ENCODE results near the gene CAPN12.
A peak's percentile ranks its signal among the peaks of the same experiment; 100 is the strongest.
"Not testable (repeated sequence)": the region's sequence is repeated elsewhere in the genome, so short reads cannot be mapped to it uniquely, and the experiment has no call there.

Gene CAPN12

DNA sequence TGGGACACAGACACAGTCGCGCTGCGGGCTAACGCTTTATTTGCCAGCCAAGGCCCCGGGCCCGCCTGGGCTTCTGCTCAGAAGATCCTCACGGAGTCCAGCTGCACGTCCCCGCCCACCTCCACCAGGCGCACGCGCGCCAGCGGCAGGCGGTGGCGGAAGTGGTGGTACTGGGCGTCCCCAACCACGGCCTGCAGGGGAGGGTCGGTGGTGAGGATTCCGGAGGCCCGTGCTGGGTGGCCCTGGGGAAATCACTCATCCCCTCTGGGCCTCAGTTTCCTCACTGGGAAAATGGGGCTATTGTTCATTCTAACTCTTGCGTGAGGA lies 26.6 kb upstream of the CAPN12 start:
- DNase-seq (ENCODE audit: low read depth): not testable (repeated sequence)

DNA sequence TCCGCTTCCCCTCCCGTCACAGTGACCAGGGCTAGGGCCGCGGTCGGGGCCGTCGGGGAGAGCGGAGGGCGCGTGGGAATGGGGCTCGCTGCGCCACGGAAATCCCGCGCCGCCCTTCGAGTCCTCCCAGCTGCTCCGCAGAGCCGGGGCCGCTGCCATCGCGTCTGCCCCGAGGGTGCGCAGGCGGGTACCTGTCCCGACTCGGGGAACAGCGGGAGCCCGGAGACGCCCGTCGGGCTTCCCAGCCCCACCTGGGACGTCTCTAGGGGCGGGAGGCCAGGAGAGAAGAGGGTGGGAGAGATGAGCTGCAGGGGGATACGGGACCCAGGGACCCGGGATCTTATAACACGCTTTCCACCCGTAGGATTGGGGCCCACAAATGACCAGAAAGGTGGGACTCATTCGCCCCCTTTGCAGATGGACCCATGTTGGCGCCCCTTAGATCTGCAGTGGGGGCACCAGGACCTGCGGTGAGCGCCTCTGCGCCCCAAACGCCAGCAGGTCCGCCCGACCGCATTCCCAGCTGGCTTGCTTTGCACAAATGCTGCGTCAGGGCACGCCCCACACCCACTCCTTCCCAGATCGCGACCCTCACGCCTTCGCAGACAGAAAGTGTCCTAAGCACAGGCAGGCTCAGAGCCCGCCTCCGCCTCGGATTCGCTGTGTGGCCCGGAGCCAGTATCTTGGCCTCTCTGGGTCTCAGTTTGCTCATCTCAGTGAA lies 26.1 kb upstream of the CAPN12 start:
- DNase-seq (ENCODE audit: low read depth): not testable (repeated sequence)

DNA sequence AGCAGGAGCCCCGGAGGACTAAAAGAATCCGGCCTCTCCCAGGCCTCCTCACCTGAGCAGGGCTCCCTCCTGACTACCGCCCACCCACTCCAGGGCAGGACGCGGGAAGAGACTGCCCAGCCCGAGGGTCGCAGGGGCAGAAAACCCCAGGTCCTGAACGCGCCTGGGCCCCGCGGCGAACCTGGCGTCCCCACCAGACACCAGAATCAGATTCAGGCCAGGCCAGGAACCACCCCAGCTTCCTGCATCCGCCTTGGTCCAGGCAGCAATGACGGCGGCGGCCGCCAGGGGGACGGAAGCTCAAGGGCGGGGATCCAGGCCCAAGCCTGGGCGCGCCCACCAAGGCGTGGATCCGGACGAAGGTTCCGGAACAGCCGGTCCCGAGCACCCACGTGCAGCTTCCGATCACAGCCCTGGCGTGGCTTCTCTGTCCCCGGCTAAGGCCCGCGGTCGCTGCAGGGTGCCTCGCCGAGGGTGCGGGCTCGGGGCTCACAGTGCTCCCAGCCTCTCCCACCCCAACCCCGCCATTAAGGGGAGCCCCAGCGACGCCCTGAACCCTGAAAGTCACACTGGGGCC lies 25.4 kb upstream of the CAPN12 start:
- peak; percentile 75 for DNase-seq (ENCODE audit: low read depth)

DNA sequence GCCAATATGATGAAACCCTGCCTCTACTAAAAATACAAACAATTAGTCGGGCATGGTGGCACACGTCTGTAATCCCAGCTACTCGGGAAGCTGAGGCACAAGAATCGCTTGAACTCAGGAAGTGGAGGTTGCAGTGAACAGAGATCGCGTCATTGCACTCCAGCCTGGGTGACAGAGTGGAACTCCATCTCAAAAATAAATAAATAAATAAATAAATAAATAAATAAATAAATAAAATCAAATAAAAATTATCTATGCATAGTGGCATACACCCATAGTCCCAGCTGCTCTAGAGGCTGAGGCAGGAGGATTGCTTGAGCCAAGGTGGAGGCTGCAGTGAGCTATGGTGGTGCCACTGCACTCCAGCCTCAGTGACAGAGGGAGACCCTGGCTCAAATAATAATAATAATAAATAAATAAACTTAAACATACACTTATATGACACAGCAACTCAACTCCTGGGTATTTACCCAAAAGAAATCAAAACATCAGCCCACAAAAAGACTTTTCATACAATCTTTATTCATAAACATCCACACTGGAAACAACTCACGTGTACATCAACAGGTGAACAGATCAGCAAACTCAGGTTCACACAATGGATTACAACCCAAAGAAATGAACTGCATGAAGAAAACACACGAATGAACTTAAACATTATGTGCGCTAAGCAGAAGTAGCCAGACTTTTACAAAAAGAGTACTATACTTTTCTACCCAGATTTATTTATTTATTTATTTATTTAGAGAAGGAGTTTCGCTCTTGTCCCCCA lies 22.2 kb upstream of the CAPN12 start:
- no peak for DNase-seq (ENCODE audit: low read depth)

DNA sequence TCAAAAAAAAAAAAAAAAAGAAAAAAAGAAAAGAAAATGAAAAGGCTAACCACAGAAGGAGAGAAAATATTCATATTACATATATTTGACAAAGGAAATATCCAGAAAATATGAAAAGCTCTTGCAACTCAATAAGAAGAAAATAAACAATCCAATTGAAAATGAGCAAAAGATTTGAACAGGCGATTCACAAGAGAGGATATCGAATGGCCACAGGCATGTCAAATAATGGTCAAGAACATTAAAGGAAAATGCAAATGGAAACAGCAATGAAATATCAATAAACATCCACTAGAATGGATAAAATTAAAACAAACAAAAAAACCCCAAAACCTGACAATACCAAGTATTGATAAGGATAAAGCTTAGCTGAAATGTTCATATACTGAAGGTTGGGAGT lies 20.9 kb upstream of the CAPN12 start:
- no peak for DNase-seq (ENCODE audit: low read depth)

DNA sequence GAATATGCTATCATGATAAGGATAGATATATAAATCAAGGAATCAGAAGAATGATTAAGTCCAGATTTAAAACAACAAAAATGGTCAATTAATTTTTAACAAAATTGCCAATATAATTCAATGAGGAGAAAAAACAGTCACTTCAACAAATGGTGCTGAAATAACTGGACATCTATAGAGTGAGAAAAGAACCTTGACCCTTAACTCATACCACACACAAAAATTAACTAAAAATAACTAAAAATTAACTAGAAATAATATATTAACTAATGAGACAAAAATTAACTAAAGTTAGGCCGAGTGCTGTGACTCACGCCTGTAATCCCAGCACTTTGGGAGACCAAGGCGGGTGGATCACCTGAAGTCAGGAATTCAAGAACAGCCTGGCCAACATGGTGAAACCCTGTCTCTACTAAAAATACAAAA lies 19.5 kb upstream of the CAPN12 start:
- DNase-seq (ENCODE audit: low read depth): no peak

DNA sequence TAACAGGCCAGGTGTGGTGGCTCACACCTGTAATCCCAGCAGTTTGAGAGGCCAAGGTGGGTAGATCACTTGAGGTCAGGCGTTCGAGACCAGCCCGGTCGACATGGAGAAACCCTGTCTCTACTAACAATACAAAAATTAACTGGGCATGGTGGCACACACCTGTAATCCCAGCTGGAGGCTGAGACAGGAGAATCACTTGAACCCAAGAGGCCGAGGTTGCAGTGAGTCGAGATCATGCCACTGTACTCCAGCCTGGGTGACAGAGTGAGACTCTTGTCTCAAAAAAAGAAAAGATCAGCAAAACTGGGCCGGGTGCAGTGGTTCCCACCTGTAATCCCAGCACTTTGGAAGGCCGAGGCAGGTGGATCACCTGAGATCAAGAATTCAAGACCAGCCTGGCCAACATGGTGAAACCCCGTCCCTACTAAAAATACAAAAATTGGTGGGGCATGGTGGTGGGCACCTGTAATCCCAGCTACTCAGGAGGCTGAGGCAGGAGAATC lies 17.7 kb upstream of the CAPN12 start:
- not testable (repeated sequence) for DNase-seq (ENCODE audit: low read depth)

DNA sequence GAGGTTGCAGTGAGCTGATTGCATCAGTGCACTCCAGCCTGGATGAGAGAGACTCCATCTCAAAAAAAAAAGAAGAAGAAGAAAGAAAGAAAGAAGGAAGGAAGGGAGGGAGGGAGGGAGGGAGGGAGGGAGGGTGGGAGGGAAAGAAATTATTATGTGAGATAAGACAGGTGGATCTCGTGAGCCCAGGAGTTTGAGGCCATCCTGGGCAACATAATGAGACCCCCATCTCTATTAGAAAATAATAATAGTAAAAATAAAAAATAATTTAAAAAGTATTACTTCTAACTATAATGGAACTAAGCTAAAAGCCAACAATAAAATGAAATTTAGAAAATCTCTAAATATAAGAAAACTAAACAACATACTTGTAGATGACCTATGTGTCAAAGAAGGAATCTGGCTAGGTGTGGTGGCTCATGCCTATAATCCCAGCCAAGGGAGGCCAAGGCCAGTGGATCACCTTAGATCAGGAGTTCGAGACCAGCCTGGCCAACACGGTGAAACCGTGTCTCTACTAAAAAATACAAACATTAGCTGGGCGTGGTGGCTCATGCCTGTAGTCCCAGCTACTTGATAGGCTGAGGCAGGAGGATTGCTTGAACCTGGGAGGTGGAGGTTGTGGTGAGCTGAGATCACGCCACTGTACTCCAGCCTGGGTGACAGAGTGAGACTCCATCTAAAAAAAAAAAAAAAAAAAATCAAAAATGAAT lies 16.7 kb upstream of the CAPN12 start:
- DNase-seq (ENCODE audit: low read depth): not testable (repeated sequence)

DNA sequence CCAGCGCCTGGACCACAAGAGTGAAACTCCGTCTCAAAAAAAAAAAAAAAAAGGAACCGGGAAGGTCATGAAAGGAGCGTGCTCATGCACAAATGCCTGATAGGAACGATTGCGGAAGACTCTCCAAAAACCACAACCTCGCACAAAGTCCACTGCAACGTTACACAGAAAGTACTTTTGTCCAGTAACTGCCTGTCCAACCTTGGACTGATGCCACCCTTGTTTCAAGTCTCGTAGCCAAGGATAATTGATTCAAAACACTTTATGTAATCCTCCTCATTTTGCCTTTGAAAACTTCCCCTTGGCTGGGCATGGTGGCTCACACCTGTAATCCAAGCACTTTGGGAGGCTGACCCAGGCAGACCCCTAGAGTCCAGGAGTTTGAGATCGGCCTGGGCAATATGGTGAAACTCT lies 15.3 kb upstream of the CAPN12 start:
- no peak for DNase-seq (ENCODE audit: low read depth)

DNA sequence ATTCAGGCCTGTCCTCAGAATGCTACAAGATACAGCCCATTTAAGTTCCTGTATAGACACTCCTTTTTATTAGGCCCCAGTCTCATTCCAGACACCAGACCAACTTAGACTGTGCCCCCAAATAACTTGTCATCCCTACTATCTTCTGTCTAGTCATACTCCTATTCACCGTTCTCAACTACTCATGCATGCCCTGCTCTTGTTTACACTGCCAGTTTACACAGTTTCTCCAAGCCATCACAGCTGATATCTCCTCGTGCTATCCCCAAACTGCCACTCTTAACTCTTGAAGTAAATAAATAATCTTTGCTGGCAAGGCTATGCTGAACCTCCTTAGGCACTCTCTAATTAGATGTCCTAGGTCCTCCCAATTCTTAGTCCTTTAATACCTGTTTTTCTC lies 9.9 kb upstream of the CAPN12 start:
- DNase-seq (ENCODE audit: low read depth): not testable (repeated sequence)

DNA sequence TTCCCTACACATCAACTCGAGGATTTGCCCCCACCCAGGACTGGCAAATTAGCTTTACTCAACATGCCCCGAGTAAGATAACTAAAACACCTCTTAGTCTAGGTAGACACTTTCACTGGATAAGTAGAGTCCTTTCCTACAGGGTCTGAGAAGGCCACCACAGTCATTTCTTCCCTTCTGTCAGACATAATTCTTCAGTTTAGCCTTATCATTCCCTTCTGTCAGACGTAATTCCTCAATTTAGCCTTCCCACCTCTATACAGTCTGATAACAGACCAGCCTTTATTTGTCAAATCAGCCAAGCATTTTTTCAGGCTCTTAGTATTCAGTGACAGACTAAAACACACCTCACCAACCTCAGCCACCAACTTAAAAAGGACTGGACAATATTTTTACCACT lies 9.5 kb upstream of the CAPN12 start:
- DNase-seq (ENCODE audit: low read depth): not testable (repeated sequence)

DNA sequence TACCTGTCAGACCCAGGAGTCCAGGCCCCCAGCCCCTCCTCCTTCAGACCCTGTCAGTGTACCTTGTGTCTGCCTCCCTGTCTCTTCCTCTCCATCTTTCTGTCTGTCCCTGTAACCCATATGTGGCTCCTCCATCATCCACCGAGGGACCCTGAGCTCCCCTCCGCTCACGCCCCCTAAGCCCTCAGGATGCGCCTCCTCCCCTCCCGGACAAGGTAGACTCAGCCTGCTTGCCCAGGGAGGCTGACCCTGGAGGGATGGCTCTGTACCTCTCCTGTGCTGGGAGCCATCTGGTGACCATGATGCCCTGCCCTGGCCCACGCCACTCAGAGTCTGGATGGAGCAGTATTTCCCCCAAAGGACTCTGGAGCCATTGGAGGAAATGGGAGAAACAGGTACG lies 1.0 kb upstream of the CAPN12 start:
- DNase-seq (ENCODE audit: low read depth): no peak

DNA sequence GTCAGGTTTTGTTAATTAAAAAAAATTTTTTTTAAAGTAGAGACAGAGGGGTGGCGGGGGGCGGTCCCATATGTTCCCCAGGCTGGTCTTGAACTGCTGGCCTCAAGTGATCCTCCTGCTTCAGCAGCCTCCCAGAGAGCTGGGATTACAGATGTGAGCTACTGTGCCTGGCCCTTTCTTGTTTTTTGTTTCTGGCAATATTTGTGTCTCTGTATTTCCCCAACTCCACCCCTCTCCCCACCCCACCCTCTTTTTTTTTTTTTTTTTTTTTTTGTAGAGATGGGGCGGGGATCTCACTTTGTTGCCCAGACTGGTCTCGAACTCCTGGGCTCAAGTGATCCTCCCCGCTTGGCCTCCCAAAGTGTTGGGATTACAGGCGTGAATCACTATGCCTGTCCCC lies 600 bp upstream of the CAPN12 start:
- no peak for DNase-seq (ENCODE audit: low read depth)

DNA sequence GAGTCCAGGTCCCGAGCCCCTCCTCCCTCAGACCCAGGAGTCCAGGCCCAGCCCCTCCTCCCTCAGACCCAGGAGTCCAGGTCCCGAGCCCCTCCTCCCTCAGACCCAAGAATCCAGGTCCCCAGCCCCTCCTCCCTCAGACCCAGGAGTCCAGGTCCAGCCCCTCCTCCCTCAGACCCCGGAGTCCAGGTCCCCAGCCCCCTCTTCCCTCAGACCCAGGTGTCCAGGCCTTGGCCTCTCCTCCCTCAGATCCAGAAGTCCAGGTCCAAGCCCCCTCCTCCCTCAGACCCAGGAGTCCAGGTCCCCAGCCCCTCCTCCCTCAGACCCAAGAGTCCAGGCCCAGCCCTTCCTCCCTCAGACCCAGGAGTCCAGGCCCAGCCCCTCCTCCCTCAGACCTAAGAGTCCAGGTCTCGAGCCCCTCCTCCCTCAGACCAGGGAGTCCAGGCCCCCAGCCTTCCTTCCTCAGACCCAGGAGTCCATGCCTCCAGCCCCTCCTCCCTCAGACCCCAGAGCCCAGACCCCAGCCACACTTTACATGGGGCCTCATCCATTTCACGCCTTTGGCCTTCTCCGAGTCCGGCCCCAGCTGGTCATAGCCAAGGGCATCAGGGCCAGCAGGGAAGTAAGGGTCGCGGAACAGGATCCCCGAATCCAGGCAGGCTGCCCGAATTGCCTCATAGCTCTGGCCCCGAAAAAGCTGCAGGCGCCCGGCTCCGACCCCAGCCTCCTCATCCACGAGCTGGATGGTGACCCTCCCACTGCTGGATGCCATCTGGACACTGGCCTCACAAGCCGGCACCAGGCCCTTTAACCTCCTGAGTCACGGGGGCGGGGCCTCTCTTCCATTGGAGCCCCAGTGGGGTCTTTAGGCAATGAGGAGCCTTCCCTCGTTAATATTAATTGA lies 628 bp downstream of the CAPN12 start:
- DNase-seq (ENCODE audit: low read depth): no peak

DNA sequence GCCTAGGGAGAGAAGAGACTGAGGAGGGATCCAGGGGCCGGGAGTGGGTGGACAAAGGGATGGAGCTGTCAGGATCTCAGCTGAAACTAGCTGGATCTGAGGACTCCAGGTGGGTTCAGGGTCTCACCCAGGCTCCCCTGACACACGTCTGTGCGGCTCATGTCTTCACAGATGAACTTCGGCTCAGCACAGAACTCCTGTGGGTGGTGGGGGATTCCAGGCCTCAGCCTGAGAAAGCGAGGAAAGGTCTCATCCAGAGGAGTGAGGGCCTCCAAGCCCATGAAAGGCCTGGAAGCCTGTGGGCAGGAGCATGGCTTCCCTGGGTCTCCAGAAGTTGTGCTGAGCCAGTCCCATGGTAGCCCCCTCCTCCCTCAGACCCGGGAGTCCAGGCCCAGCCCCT lies 1.4 kb downstream of the CAPN12 start:
- DNase-seq (ENCODE audit: low read depth): no peak

DNA sequence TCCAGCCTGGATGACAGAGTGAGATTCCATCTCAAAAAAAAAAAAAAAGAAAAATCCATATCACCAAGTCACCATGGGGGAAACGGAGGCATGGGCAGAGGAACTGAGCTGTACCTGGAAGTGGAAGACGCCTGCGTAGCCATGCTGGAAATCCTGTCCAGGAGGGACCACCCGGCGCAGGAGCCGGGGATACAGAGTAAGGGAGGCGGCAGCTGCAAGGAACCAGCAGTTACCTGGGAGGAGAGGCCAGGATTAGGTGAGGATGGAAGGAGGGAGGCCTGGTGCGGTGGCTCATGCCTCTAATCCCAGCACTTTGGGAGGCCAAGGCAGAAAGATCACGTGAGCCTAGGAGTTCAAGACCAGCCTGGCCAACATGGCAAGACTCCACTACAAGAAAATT lies 2.0 kb downstream of the CAPN12 start:
- DNase-seq (ENCODE audit: low read depth): no peak

DNA sequence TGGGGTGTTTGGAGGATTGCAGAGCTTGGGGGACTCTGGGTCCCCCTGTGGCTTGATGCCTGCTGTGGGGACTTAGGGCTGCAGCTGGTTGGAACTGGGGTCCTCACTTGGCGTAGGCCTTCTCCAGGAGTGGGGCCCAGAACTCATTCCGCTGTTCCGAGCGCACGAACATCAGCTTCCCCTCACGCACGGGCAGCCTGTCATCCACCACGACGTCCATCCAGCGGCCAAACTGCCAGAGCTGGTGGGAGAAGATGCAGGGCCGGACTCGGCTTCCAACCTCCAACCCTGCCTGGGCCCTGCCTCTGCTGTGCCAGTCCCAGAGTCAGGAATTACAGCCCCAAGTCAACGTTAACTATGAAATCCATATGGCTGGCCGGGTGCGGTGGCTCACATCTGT lies 2.6 kb downstream of the CAPN12 start:
- no peak for DNase-seq (ENCODE audit: low read depth)

DNA sequence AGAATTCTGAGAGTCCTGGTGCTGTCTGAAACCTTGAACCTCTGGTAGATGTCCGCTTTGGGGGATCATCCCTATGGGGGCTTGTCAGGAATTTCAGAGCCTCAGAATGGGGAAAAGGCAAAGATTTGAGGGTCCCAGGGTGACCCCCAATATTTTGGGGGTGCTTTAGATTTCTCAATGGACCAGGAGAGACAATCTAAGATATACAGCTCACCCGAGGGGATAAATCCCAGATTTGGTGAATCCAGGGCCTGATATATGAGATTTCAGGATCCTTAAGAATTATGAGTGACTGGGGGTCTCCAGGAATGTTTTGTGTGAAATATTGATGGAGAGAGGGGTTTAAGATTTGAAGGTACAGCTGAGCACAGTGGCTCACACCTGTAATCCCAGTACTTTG lies 3.3 kb downstream of the CAPN12 start:
- DNase-seq (ENCODE audit: low read depth): no peak

DNA sequence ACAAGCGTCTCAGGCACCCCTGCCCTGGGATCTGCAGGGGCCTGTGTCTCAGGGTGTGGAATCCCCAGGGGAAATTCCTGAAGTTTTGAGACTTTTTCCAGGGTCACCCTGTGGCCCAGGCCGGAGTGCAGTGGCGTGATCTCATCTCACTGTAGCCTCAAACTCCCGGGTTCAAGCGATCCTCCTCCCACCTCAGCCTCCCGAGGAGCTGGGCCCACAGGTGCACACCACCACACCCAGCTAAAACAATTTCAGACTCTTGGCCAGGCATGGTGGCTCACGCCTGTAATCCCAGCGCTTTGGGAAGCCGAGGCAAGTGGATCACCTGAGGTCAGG lies 4.0 kb downstream of the CAPN12 start:
- DNase-seq (ENCODE audit: low read depth): no peak

DNA sequence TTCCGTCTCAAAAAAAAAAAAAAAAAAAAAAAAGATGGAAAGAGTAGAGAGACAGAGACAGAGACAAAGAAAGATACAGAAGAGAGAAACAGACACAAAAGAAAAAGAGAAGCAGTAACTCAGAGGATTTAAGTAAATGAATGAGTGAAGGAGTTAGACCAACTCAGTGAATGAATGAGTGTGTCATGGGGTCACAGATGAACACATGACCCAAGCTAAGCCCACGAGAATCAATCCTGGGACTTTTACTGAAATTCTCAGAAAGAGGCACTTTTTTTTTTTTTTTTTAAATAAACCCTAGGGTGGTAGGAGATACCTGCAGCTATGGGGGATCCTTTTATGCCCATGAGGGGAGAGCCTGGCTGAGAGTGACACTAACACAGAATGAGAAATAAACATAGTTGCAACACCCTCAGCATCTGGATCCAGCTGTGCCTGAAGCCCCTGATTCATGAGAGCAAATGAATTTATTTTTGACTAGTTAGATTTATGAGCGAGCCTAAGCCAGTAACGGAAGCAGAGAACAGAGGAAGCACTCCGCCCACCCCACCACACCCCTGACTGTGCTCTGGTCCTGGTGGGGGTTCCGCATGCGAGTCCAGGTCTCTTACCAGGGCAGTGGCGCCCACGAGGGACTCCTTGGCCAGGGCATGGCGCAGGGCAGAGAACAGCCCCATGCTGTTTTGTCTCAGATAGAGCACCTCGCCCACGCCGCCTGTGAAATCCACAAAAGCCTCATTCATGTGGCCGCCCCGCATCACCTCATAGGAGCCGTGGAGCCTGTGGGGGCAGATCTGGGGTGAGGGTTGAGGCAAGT lies 4.6 kb downstream of the CAPN12 start:
- no peak for DNase-seq (ENCODE audit: low read depth)
